HepG2 (cell line): Measurements from ENCODE around the gene MYADML2. TPM values are rescaled to one million over a fixed set of nuclear protein-coding genes. Genes with fewer than 3 reads are reported as not detected.

Experiments used
- ERF ChIP-seq: IDR thresholded peaks from 2 replicates; pipeline ENCODE4 v1.6.1; 2018; ENCODE audit warnings: missing biosample characterization, missing genetic modification reagents
- KLF11 ChIP-seq: IDR thresholded peaks from 2 replicates; pipeline ENCODE4 v1.6.1; 2016; ENCODE audit warnings: missing compliant biosample characterization
- MEIS1 ChIP-seq: sonication (generic); formaldehyde crosslinking; IDR thresholded peaks from 2 replicates; pipeline ENCODE4 v1.9.0; 2021; ENCODE audit warnings: mild to moderate bottlenecking, missing genetic modification reagents, moderate library complexity, borderline replicate concordance
- NFKBIZ ChIP-seq: IDR thresholded peaks from 2 replicates; pipeline ENCODE4 v1.6.1; 2018; ENCODE audit warnings: missing genetic modification reagents, missing compliant biosample characterization
- RORA ChIP-seq: sonication (generic); formaldehyde crosslinking; IDR thresholded peaks from 2 replicates; pipeline ENCODE4 v1.5.0; 2020; ENCODE audit warnings: mild to moderate bottlenecking, missing genetic modification reagents, moderate library complexity
- TCF7 ChIP-seq: sonication (generic); IDR thresholded peaks from 2 replicates; pipeline ENCODE4 v1.6.1; 2016; ENCODE audit warnings: antibody characterized with exemption, low read depth
- ZFP62 ChIP-seq: sonication (generic); formaldehyde crosslinking; IDR thresholded peaks from 2 replicates; pipeline ENCODE4 v1.4.0; 2020; ENCODE audit warnings: missing genetic modification reagents
- ZNF343 ChIP-seq: sonication (generic); formaldehyde crosslinking; IDR thresholded peaks from 2 replicates; pipeline ENCODE4 v1.4.0; 2020; ENCODE audit warnings: mild to moderate bottlenecking, missing genetic modification reagents
- polyA plus RNA-seq, 8 experiments: library from polyadenylated mRNA; depleted of rRNA in 3 of 8; stranded (reverse) in 7 of 8; unstranded in 1 of 8; fragments of >200 nt; fragmentation: Illumina TruSeq in 4 of 8; extraction: Trizol in 4 of 8; gene quantifications; 2 replicates each; pipeline versions ENCODE4 v1.2.1 to v1.2.3, GENCODE V29; 2011 to 2016; ENCODE audit warnings: low read depth in 4 of 8, missing spikeins in 1 of 8, mixed read lengths in 1 of 8; ENCODE audit not compliant: insufficient read depth in 1 of 8
- total RNA-seq, 5 experiments: library from RNA; depleted of rRNA; stranded (reverse); fragments of >200 nt; fragmentation: Illumina TruSeq; extraction: Trizol; gene quantifications; 2 replicates each; pipeline ENCODE4 v1.2.3, GENCODE V29; 2016; ENCODE audit warnings: low read depth in 1 of 5
- TF ChIP-seq, protein P1 (sequence below): sonication (generic); formaldehyde crosslinking; IDR thresholded peaks from 2 replicates; pipeline ENCODE4 v1.4.0; 2020; ENCODE audit warnings: mild to moderate bottlenecking, missing genetic modification reagents
- TF ChIP-seq, protein P2 (sequence below): sonication (generic); formaldehyde crosslinking; conservative IDR thresholded peaks from 2 replicates; pipeline ENCODE4 v1.8.1; 2023; ENCODE audit warnings: missing genetic modification reagents
- TF ChIP-seq, protein P3 (sequence below): sonication (generic); formaldehyde crosslinking; IDR thresholded peaks from 2 replicates; pipeline ENCODE4 v1.5.1; 2020; ENCODE audit warnings: missing genetic modification reagents, mild to moderate bottlenecking, borderline replicate concordance
- TF ChIP-seq, protein P4 (sequence below): IDR thresholded peaks from 2 replicates; pipeline ENCODE4 v1.4.0; 2020; ENCODE audit warnings: mild to moderate bottlenecking, missing genetic modification reagents
- TF ChIP-seq, protein P5 (sequence below): sonication (generic); formaldehyde crosslinking; IDR thresholded peaks from 2 replicates; pipeline ENCODE4 v1.4.0; 2020; ENCODE audit warnings: low read depth, missing genetic modification reagents
- TF ChIP-seq, protein P6 (sequence below): IDR thresholded peaks from 2 replicates; pipeline ENCODE4 v1.6.1; 2018; ENCODE audit warnings: missing genetic modification reagents

The MYADML2 gene
- total and polyA plus RNA-seq, 2 of the 13 experiments (the other 11 are each of a cell fraction or from before 2014, with no cell fraction given), result not detected

DNA sequence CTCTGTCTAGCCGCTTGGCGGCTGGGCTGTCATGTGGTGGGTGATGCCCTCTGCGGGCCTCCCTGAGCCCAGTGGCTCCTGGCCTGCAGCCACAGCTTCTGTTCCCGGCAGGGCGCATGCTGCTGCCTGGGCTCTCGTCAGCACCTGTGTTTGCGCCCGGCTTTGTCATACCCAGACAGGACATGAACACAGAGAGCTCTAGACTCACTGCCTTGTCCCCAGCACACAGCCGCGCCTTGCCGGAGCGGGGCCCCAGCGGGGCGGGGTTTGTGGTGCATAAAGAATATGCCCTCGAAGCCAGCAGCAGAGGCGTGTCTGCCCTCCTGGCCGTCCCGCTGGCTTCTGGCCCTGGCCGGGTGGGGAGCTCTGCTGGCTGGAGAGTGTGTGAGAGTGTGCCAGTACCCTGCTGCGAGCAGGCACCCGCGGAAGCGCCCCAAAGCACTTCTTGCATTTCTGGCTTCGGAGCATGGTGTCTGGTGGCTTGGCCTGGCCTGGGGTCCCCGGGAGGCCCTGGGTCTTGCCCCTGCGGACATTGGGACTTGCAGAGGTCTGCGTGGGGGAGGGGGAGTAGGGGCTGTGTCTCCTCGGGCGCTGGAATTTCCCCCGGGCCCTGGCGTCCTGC lies 44.8 kb upstream of the MYADML2 start (continued):
- TF ChIP-seq KLF11 (CRISPR knock-in tag) (0 out of 2 replicates have a peak, but pooled peaks have one; percentile 69), ZFP62 (no peak; the same call in 1 of the 2 replicates), RORA (CRISPR knock-in tag) (peak; percentile 95; the same call in 1 of the 2 replicates), TCF7 (no peak), MEIS1 (CRISPR knock-in tag) (peak; percentile 71), NFKBIZ (CRISPR knock-in tag) (peak; percentile 76), ZNF343 (CRISPR knock-in tag) (peak; percentile 66; the same call in 1 of the 2 replicates), ERF (CRISPR knock-in tag) (peak; percentile 94)
- TF ChIP-seq, protein P1, sequence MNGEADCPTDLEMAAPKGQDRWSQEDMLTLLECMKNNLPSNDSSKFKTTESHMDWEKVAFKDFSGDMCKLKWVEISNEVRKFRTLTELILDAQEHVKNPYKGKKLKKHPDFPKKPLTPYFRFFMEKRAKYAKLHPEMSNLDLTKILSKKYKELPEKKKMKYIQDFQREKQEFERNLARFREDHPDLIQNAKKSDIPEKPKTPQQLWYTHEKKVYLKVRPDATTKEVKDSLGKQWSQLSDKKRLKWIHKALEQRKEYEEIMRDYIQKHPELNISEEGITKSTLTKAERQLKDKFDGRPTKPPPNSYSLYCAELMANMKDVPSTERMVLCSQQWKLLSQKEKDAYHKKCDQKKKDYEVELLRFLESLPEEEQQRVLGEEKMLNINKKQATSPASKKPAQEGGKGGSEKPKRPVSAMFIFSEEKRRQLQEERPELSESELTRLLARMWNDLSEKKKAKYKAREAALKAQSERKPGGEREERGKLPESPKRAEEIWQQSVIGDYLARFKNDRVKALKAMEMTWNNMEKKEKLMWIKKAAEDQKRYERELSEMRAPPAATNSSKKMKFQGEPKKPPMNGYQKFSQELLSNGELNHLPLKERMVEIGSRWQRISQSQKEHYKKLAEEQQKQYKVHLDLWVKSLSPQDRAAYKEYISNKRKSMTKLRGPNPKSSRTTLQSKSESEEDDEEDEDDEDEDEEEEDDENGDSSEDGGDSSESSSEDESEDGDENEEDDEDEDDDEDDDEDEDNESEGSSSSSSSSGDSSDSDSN (CRISPR knock-in tag), result peak; percentile 96
- TF ChIP-seq, protein P2, sequence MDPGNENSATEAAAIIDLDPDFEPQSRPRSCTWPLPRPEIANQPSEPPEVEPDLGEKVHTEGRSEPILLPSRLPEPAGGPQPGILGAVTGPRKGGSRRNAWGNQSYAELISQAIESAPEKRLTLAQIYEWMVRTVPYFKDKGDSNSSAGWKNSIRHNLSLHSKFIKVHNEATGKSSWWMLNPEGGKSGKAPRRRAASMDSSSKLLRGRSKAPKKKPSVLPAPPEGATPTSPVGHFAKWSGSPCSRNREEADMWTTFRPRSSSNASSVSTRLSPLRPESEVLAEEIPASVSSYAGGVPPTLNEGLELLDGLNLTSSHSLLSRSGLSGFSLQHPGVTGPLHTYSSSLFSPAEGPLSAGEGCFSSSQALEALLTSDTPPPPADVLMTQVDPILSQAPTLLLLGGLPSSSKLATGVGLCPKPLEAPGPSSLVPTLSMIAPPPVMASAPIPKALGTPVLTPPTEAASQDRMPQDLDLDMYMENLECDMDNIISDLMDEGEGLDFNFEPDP (CRISPR knock-in tag), result no peak
- TF ChIP-seq, protein P3, sequence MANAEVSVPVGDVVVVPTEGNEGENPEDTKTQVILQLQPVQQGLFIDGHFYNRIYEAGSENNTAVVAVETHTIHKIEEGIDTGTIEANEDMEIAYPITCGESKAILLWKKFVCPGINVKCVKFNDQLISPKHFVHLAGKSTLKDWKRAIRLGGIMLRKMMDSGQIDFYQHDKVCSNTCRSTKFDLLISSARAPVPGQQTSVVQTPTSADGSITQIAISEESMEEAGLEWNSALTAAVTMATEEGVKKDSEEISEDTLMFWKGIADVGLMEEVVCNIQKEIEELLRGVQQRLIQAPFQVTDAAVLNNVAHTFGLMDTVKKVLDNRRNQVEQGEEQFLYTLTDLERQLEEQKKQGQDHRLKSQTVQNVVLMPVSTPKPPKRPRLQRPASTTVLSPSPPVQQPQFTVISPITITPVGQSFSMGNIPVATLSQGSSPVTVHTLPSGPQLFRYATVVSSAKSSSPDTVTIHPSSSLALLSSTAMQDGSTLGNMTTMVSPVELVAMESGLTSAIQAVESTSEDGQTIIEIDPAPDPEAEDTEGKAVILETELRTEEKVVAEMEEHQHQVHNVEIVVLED, result no peak; the same call in 1 of the 2 replicates
- TF ChIP-seq, protein P4, sequence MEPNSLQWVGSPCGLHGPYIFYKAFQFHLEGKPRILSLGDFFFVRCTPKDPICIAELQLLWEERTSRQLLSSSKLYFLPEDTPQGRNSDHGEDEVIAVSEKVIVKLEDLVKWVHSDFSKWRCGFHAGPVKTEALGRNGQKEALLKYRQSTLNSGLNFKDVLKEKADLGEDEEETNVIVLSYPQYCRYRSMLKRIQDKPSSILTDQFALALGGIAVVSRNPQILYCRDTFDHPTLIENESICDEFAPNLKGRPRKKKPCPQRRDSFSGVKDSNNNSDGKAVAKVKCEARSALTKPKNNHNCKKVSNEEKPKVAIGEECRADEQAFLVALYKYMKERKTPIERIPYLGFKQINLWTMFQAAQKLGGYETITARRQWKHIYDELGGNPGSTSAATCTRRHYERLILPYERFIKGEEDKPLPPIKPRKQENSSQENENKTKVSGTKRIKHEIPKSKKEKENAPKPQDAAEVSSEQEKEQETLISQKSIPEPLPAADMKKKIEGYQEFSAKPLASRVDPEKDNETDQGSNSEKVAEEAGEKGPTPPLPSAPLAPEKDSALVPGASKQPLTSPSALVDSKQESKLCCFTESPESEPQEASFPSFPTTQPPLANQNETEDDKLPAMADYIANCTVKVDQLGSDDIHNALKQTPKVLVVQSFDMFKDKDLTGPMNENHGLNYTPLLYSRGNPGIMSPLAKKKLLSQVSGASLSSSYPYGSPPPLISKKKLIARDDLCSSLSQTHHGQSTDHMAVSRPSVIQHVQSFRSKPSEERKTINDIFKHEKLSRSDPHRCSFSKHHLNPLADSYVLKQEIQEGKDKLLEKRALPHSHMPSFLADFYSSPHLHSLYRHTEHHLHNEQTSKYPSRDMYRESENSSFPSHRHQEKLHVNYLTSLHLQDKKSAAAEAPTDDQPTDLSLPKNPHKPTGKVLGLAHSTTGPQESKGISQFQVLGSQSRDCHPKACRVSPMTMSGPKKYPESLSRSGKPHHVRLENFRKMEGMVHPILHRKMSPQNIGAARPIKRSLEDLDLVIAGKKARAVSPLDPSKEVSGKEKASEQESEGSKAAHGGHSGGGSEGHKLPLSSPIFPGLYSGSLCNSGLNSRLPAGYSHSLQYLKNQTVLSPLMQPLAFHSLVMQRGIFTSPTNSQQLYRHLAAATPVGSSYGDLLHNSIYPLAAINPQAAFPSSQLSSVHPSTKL (CRISPR knock-in tag), result peak; percentile 63
- TF ChIP-seq, protein P5, sequence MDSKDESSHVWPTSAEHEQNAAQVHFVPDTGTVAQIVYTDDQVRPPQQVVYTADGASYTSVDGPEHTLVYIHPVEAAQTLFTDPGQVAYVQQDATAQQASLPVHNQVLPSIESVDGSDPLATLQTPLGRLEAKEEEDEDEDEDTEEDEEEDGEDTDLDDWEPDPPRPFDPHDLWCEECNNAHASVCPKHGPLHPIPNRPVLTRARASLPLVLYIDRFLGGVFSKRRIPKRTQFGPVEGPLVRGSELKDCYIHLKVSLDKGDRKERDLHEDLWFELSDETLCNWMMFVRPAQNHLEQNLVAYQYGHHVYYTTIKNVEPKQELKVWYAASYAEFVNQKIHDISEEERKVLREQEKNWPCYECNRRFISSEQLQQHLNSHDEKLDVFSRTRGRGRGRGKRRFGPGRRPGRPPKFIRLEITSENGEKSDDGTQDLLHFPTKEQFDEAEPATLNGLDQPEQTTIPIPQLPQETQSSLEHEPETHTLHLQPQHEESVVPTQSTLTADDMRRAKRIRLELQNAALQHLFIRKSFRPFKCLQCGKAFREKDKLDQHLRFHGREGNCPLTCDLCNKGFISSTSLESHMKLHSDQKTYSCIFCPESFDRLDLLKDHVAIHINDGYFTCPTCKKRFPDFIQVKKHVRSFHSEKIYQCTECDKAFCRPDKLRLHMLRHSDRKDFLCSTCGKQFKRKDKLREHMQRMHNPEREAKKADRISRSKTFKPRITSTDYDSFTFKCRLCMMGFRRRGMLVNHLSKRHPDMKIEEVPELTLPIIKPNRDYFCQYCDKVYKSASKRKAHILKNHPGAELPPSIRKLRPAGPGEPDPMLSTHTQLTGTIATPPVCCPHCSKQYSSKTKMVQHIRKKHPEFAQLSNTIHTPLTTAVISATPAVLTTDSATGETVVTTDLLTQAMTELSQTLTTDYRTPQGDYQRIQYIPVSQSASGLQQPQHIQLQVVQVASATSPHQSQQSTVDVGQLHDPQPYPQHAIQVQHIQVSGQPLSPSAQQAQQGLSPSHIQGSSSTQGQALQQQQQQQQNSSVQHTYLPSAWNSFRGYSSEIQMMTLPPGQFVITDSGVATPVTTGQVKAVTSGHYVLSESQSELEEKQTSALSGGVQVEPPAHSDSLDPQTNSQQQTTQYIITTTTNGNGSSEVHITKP (CRISPR knock-in tag), result peak; percentile 93
- TF ChIP-seq, protein P6, sequence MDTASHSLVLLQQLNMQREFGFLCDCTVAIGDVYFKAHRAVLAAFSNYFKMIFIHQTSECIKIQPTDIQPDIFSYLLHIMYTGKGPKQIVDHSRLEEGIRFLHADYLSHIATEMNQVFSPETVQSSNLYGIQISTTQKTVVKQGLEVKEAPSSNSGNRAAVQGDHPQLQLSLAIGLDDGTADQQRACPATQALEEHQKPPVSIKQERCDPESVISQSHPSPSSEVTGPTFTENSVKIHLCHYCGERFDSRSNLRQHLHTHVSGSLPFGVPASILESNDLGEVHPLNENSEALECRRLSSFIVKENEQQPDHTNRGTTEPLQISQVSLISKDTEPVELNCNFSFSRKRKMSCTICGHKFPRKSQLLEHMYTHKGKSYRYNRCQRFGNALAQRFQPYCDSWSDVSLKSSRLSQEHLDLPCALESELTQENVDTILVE (CRISPR knock-in tag), result peak; percentile 74
